ENCODE data around the gene POU3F1.
A peak's percentile ranks its signal among the peaks of the same experiment; 100 is the strongest.

POU3F1 gene

GRCh38 chr1:38020396-38020795 lies 26.2 kb downstream of the POU3F1 start:
- no peaks in the 10 kb centered on the region for H4K20me1 ChIP-seq (ENCODE audit: insufficient read depth, low read length)
- 0 out of 2 replicates have a peak, but pooled peaks cover 3% of the 10 kb centered on the region for H3K4me1 ChIP-seq (ENCODE audit: low read length)
- DNase-seq: no peak
- no peak overlapping the region for H3K4me3 ChIP-seq (ENCODE audit: low read length)
- peaks cover 3% of the 10 kb centered on the region; the same call in 1 of the 2 replicates for H3F3A ChIP-seq (ENCODE audit: insufficient read depth, low read length)
- peaks cover 5% of the 10 kb centered on the region for H3K36me3 ChIP-seq (replicated peaks; ENCODE audit: insufficient read depth, low read length)
- peaks cover 34% of the 10 kb centered on the region for H3K79me2 ChIP-seq (ENCODE audit: low read length)
- no peak overlapping the region for H3K9ac ChIP-seq (ENCODE audit: low read length)
- H3K9me3 ChIP-seq (replicated peaks; ENCODE audit: insufficient read depth, low read length): no peaks in the 10 kb centered on the region
- H3K9me2 ChIP-seq (replicated peaks; ENCODE audit: insufficient read depth, low read length): no peaks in the 10 kb centered on the region
- H2AFZ ChIP-seq (ENCODE audit: low read length): no peak overlapping the region
- no peak overlapping the region for H3K4me2 ChIP-seq (ENCODE audit: low read depth, low read length)
- H3K27me3 ChIP-seq (replicated peaks; ENCODE audit: insufficient read depth, low read length): no peaks in the 10 kb centered on the region
- no peak overlapping the region for H3K27ac ChIP-seq (ENCODE audit: low read length)
- no peak for TF ChIP-seq EZH2 (optimal IDR thresholded peaks at IDR 0.05; ENCODE audit: low read depth, low read length)
- TF ChIP-seq CTCF (IDR thresholded peaks at IDR 0.05; ENCODE audit: low read length): no peak
- TF ChIP-seq EZH2phosphoT487 (IDR thresholded peaks at IDR 0.05; ENCODE audit: low read length): no peak

- peaks cover 5% of the 10 kb centered on the region for H3K36me3 ChIP-seq (replicated peaks; ENCODE audit: insufficient read depth, low read length)
- DNase-seq: no peak
Observed at GRCh38 chr1:38018864-38019343, 27.7 kb downstream of the POU3F1 start.

GRCh38 chr1:38015978-38016725 lies 30.4 kb downstream of the POU3F1 start:
- H3K9ac ChIP-seq (ENCODE audit: low read length): no peak overlapping the region
- H4K20me1 ChIP-seq (ENCODE audit: insufficient read depth, low read length): no peaks in the 10 kb centered on the region
- H3K27ac ChIP-seq (ENCODE audit: low read length): no peak overlapping the region
- no peaks in the 10 kb centered on the region for H3K9me3 ChIP-seq (replicated peaks; ENCODE audit: insufficient read depth, low read length)
- no peaks in the 10 kb centered on the region for H3K9me2 ChIP-seq (replicated peaks; ENCODE audit: insufficient read depth, low read length)
- H3K4me1 ChIP-seq (ENCODE audit: low read length): peaks cover 14% of the 10 kb centered on the region
- no peaks in the 10 kb centered on the region for H3K27me3 ChIP-seq (replicated peaks; ENCODE audit: insufficient read depth, low read length)
- no peak for TF ChIP-seq CTCF (IDR thresholded peaks at IDR 0.05; ENCODE audit: low read length)
- TF ChIP-seq EZH2 (optimal IDR thresholded peaks at IDR 0.05; ENCODE audit: low read depth, low read length): no peak
- no peak for TF ChIP-seq EZH2phosphoT487 (IDR thresholded peaks at IDR 0.05; ENCODE audit: low read length)
- no peak overlapping the region for H2AFZ ChIP-seq (ENCODE audit: low read length)
- H3K79me2 ChIP-seq (ENCODE audit: low read length): peaks cover 62% of the 10 kb centered on the region
- no peak overlapping the region for H3K4me3 ChIP-seq (ENCODE audit: low read length)
- H3K4me2 ChIP-seq (ENCODE audit: low read depth, low read length): no peak overlapping the region
- peaks cover 7% of the 10 kb centered on the region; the same call in 1 of the 2 replicates for H3F3A ChIP-seq (ENCODE audit: insufficient read depth, low read length)
- no peak for DNase-seq
- H3K36me3 ChIP-seq (replicated peaks; ENCODE audit: insufficient read depth, low read length): peaks cover 5% of the 10 kb centered on the region; the same call in 1 of the 2 replicates

More at GRCh38 chr1:38018864-38019343, 27.7 kb downstream of the POU3F1 start:
- Histone ChIP-seq H3K9me2 (replicated peaks; ENCODE audit: insufficient read depth, low read length) (no peaks in the 10 kb centered on the region), H3K4me1 (ENCODE audit: low read length) (peaks cover 13% of the 10 kb centered on the region), H3K4me2 (ENCODE audit: low read depth, low read length) (no peak overlapping the region), H3K27ac (ENCODE audit: low read length) (no peak overlapping the region), H3K9ac (ENCODE audit: low read length) (no peak overlapping the region), H3K27me3 (replicated peaks; ENCODE audit: insufficient read depth, low read length) (no peaks in the 10 kb centered on the region), H3K9me3 (replicated peaks; ENCODE audit: insufficient read depth, low read length) (no peaks in the 10 kb centered on the region), H3K79me2 (ENCODE audit: low read length) (peaks cover 49% of the 10 kb centered on the region), H2AFZ (ENCODE audit: low read length) (no peak overlapping the region), H4K20me1 (ENCODE audit: insufficient read depth, low read length) (no peaks in the 10 kb centered on the region), H3K4me3 (ENCODE audit: low read length) (no peak overlapping the region), H3F3A (ENCODE audit: insufficient read depth, low read length) (peaks cover 3% of the 10 kb centered on the region; the same call in 1 of the 2 replicates)
- TF ChIP-seq EZH2phosphoT487 (IDR thresholded peaks at IDR 0.05; ENCODE audit: low read length) (no peak), CTCF (IDR thresholded peaks at IDR 0.05; ENCODE audit: low read length) (peak; percentile 57)
